NCI-H524 treated with DMSO at 0.1 percent for 48 hours (cell line): ENCODE results near the gene FBL.

Source experiments
- DNase-seq: peaks from one replicate; lab custom pipeline; 2025; lab: John Stamatoyannopoulos, UW

The FBL gene

GRCh38 chr19:39788244-39788643 lies 57.9 kb downstream of the FBL start:
- no peak for DNase-seq
